NCI-H146 (cell line): ENCODE data around the gene SLC25A12.
"Not testable (repeated sequence)": the region's sequence is repeated elsewhere in the genome, so short reads cannot be mapped to it uniquely, and the experiment has no call there.

Experiments
- DNase-seq: peaks from one replicate; lab custom pipeline; 2025; lab: John Stamatoyannopoulos, UW

Gene SLC25A12

DNA sequence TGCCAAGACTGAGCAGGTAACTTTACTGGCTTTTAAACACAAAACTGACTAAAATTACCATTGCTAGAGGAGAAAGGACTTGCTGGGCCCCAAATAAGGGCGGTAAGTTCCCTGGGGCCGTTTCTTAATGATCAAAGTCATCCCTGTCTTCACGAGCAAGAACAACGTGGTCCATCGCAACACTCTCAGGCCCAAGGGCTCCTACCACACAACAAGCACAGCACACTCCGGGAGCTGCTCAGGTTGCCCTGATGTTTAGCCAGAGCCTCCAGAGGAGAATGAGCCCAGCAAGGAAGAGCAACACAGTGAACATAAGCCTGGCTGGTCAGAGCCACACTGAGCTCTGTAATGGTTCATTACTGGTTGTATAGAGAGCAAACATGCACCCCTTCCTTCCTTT is 104.1 kb downstream of the SLC25A12 start:
- DNase-seq: no peak

GRCh38 chr2:171788316-171788993 is 105.6 kb downstream of the SLC25A12 start:
- no peak for DNase-seq

- no peak for DNase-seq
These were observed 106.5 kb downstream of the SLC25A12 start for GRCh38 chr2:171787333-171788072.

GRCh38 chr2:171785450-171785849 is 108.6 kb downstream of the SLC25A12 start:
- DNase-seq: no peak

- DNase-seq: no peak
These were observed 115.5 kb downstream of the SLC25A12 start for GRCh38 chr2:171778515-171778914.

GRCh38 chr2:171774581-171774980 is 119.5 kb downstream of the SLC25A12 start:
- not testable (repeated sequence) for DNase-seq

DNA sequence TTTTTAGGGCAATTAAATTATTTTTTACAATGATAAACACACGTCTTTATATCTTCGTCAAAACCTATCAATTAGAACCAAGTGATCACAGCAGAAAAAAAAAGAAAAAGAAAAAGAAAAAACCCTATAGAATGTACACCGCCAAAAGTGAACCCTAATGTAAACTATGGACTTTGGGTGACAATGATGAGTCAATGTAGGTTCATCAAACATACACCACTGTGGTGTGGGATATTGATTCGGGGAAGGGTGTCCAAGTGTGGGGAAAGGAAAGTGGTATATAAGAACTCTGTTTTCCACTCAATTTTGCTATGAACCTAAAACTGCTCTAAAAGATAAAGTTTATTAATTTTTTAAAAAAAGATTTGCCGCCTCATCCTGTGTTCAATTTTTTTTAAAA is 121.7 kb downstream of the SLC25A12 start:
- no peak for DNase-seq

- no peak for DNase-seq
These were observed 122.6 kb downstream of the SLC25A12 start for GRCh38 chr2:171771463-171771862.

GRCh38 chr2:171763602-171764001 is 130.4 kb downstream of the SLC25A12 start:
- no peak for DNase-seq

DNA sequence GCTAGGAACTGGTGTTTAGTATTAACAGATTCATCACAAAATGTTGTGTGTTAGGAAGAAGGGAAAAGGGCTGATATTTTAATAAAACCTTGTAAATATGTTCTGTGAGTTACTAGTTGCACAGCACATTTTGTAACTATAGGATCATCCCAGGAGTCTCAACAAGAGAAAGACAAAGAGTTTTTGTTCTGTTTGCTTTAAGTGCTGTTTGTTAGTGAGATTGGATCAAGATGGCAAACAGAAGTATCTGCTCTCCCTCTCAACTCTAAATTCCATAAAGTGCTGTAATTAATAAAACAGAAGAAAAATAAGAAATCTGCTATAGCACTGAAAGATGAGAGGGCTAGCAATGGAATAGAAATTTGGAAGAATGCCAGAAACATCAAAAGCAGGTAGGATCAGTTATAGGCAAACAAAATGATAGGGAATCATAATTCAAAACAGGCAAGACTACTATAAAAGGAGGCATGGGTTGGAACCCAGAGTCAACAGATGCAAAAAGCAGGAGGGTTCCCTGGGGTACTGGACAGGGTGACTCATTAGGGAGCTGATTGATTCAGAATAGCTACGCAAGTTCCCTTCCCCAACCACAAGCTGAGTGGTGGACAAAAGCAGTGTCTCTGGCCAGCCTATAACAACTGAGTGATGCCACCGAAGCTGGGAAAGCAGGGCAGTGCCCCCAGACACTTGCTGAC is 131.0 kb downstream of the SLC25A12 start:
- peak; percentile 27 for DNase-seq

DNA sequence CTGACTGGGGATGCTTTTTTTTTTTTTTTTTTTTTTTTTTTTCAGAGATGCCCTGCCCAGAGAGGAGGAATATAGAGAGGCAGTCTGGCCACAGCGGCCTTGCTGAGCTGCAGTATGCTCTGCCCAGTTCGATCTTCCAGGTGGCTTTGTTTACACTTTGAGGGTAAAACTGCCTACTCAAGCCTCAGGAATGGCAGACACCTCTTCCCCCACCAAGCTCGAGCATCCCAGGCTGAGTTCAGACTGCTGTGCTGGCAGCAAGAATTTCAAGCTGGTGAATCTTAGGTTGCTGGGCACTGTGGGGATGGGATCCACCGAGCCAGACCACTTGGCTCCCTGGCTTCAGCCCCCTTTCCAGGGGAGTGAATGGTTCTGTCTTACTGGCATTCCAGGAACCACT is 132.9 kb downstream of the SLC25A12 start:
- DNase-seq: not testable (repeated sequence)

DNA sequence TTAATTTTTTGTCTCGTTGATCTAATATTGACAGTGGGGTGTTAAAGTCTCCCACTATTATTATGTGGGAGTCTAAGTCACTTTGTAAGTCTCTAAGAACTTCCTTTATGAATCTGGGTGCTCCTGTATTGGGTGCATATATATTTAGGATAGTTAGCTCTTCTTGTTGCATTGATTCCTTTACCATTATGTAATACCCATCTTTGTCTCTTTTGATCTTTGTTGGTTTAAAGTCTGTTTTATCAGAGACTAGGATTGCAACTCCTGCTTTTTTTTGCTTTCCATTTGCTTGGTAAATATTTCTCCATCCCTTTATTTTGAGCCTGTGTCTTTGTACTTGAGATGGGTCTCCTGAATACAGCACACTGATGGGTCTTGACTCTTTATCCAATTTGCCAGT is 135.3 kb downstream of the SLC25A12 start:
- DNase-seq: not testable (repeated sequence)

- no peak for DNase-seq
These were observed 139.6 kb downstream of the SLC25A12 start for GRCh38 chr2:171754254-171754939.

DNA sequence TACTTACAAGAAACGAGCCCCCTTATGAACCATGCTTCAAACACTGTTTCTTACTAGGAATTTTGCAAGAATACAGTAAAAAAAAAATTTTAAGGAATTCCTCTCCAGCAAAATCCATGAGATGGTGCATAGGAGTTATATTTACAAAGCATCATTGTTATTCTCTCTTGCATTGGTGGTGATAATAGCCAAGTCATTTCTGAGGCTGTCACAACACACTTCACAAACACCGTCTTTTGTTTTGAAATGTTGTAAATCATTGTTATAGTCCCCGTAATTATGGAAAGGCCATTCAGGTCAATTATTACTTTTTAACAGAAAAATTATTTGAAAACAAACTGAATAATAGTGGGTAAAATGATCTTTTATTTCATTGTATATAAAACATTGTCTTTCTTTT is 146.7 kb downstream of the SLC25A12 start:
- DNase-seq: peak; percentile 29

GRCh38 chr2:171745806-171746205 is 148.2 kb downstream of the SLC25A12 start:
- no peak for DNase-seq

GRCh38 chr2:171745141-171745540 is 148.9 kb downstream of the SLC25A12 start:
- DNase-seq: no peak

GRCh38 chr2:171742760-171743159 is 151.3 kb downstream of the SLC25A12 start:
- no peak for DNase-seq

GRCh38 chr2:171741189-171741588 is 152.9 kb downstream of the SLC25A12 start:
- DNase-seq: no peak

GRCh38 chr2:171735991-171736710 is 157.9 kb downstream of the SLC25A12 start:
- DNase-seq: no peak
